Mesenchymal stem cell (in vitro differentiated cells and primary cell): Measurements from ENCODE around the gene FLOT2.

Source experiments
- DNase-seq: peaks from one replicate; pipeline ENCODE4 v3.0.0-alpha.2; 2013
- H2AFZ ChIP-seq: one replicate; pipeline ENCODE4 v1.6.1; 2013; ENCODE audit warnings: low read depth, mild to moderate bottlenecking, control low read depth, inconsistent platforms, low read length, moderate library complexity
- H2AK5ac ChIP-seq: 2 replicates; pipeline ENCODE4 v1.6.1; 2013; ENCODE audit warnings: low read length, moderate library complexity, mild to moderate bottlenecking, inconsistent platforms; ENCODE audit not compliant: severe bottlenecking
- H2BK120ac ChIP-seq: one replicate; pipeline ENCODE4 v1.6.1; 2013; ENCODE audit warnings: low read depth, mild to moderate bottlenecking, inconsistent platforms, low read length, moderate library complexity
- H2BK12ac ChIP-seq, 2 experiments: one replicate each; pipeline ENCODE4 v1.6.1; 2013; ENCODE audit warnings: inconsistent platforms in 2 of 2, low read length in 2 of 2, mild to moderate bottlenecking in 2 of 2, moderate library complexity in 2 of 2, control low read depth in 1 of 2
- H2BK15ac ChIP-seq: one replicate; pipeline ENCODE4 v1.6.1; 2013; ENCODE audit warnings: mild to moderate bottlenecking, low read depth, inconsistent platforms; ENCODE audit not compliant: poor library complexity, severe bottlenecking
- H2BK5ac ChIP-seq: 2 replicates; pipeline ENCODE4 v1.6.1; 2013; ENCODE audit warnings: low read depth, mild to moderate bottlenecking, low read length, control low read depth, inconsistent platforms; ENCODE audit not compliant: poor library complexity, severe bottlenecking
- H3K14ac ChIP-seq, 2 experiments: one replicate each; pipeline ENCODE4 v1.6.1; 2013; ENCODE audit warnings: inconsistent platforms in 2 of 2, low read length in 2 of 2, control low read depth in 1 of 2, mild to moderate bottlenecking in 1 of 2, moderate library complexity in 1 of 2
- H3K18ac ChIP-seq, 2 experiments: one replicate each; pipeline ENCODE4 v1.6.1; 2013; ENCODE audit warnings: inconsistent platforms in 2 of 2, low read length in 2 of 2, control low read depth in 1 of 2, low read depth in 1 of 2, mild to moderate bottlenecking in 1 of 2
- H3K23ac ChIP-seq, 2 experiments: one replicate each; pipeline ENCODE4 v1.6.1; 2013; ENCODE audit warnings: inconsistent platforms in 2 of 2, low read length in 2 of 2, mild to moderate bottlenecking in 2 of 2, moderate library complexity in 2 of 2, control low read depth in 1 of 2
- H3K27ac ChIP-seq: 2 replicates; pipeline ENCODE4 v1.5.1; 2013; ENCODE audit warnings: mild to moderate bottlenecking, moderate library complexity, low read length, control low read depth, inconsistent platforms; ENCODE audit not compliant: poor library complexity, severe bottlenecking
- H3K27me3 ChIP-seq, 2 experiments: 2 replicates each; pipeline versions ENCODE4 v1.6.1 to v1.7.0; 2013; ENCODE audit warnings: low read length in 2 of 2, mild to moderate bottlenecking in 2 of 2, moderate library complexity in 2 of 2, control low read depth in 1 of 2, inconsistent platforms in 1 of 2; ENCODE audit not compliant: control insufficient read depth in 1 of 2, insufficient read depth in 1 of 2
- H3K36me3 ChIP-seq, 2 experiments: 2 replicates each; pipeline versions ENCODE4 v1.6.1 to v1.7.0; 2013; ENCODE audit warnings: low read length in 2 of 2, control low read depth in 1 of 2, inconsistent platforms in 1 of 2, low read depth in 1 of 2, mild to moderate bottlenecking in 1 of 2; ENCODE audit not compliant: insufficient read depth in 2 of 2, control insufficient read depth in 1 of 2
- H3K4ac ChIP-seq, 2 experiments: one replicate each; pipeline ENCODE4 v1.6.1; 2013; ENCODE audit warnings: inconsistent platforms in 2 of 2, low read length in 2 of 2, mild to moderate bottlenecking in 2 of 2, moderate library complexity in 2 of 2, control low read depth in 1 of 2, low read depth in 1 of 2
- H3K4me1 ChIP-seq: 2 replicates; pipeline ENCODE4 v1.6.1; 2013; ENCODE audit warnings: low read depth, low read length, control low read depth; ENCODE audit not compliant: control insufficient read depth, insufficient read depth
- H3K4me2 ChIP-seq: 2 replicates; pipeline ENCODE4 v1.6.1; 2013; ENCODE audit warnings: low read length, mild to moderate bottlenecking, inconsistent platforms; ENCODE audit not compliant: poor library complexity, severe bottlenecking
- H3K4me3 ChIP-seq, 2 experiments: 2 replicates each; pipeline versions ENCODE4 v1.5.1 to v1.7.0; 2013; ENCODE audit warnings: low read length in 2 of 2, mild to moderate bottlenecking in 2 of 2, control low read depth in 1 of 2, low read depth in 1 of 2; ENCODE audit not compliant: insufficient read depth in 1 of 2
- H3K79me1 ChIP-seq: replicated peaks from 2 replicates; pipeline ENCODE4 v1.6.1; 2013; ENCODE audit warnings: mild to moderate bottlenecking, control low read depth, low read length, inconsistent platforms; ENCODE audit not compliant: poor library complexity, severe bottlenecking
- H3K9ac ChIP-seq: 2 replicates; pipeline ENCODE4 v1.7.0; 2013; ENCODE audit warnings: mild to moderate bottlenecking, low read length, moderate library complexity
- H3K9me3 ChIP-seq: 2 replicates; pipeline ENCODE4 v1.7.0; 2013; ENCODE audit warnings: mild to moderate bottlenecking, low read length; ENCODE audit not compliant: control insufficient read depth
- H4K8ac ChIP-seq: one replicate; pipeline ENCODE4 v1.6.1; 2013; ENCODE audit warnings: inconsistent platforms, mild to moderate bottlenecking, low read length, moderate library complexity
- H4K91ac ChIP-seq: one replicate; pipeline ENCODE4 v1.6.1; 2013; ENCODE audit warnings: mild to moderate bottlenecking, low read length, inconsistent platforms
- WGBS: methylation state at CpG from one replicate; pipeline ENCODE4 v1.1.7; 2013; ENCODE audit warnings: mixed read lengths; 5-methylcytosine and 5-hydroxymethylcytosine counted together

The FLOT2 gene

DNA sequence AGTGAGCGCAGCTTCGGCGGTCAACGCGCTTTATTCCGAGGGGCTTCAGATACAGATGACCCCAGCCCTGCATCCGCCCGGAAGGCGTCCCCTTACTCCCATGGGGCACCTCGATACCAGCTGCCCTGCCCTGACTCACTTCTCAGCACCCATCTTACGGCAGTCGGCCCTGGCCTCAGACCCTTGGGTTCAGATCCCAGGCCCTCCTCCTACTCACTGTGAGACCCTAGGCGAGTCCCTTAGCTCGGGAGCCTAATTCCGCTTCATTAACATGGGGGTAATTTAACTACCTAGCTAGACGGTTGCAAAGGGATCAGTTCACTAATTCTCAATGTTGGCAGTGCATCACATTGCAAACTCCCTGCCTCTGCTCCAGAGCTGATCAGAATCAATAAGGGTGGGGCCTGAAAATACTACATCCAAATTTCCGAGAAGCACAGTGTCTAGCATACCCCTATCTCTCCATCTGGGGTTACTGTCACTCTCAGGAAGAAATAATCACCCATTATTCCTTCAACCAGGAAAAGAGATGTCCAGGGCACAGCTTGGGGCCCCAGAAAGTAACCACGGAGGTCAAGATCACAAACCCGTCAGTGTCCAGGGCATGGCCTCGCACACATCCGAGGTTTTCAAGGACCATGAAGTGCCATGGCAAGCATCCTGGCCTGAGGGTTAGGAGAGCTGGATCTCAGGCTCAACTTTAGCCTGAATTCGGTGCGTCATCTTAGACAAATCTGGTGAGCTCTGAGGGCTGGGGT is 415 bp upstream of the FLOT2 start:
- Histone ChIP-seq H3K14ac (peak overlapping the region in 1 of 2 experiments; percentile 78), H3K4me3 (peak overlapping the region; percentile 90), H3K9ac (peak overlapping the region; percentile 94), H2BK15ac (peak overlapping the region; percentile 34), H3K27ac (no peak overlapping the region), H3K4me2 (peak overlapping the region; percentile 68), H3K27me3 (no peaks in the 10 kb centered on the region), H3K18ac (peak overlapping the region; percentile 85 to 99), H2AK5ac (peak overlapping the region; percentile 7), H2BK5ac (no peak overlapping the region), H3K23ac (peak overlapping the region in 1 of 2 experiments; percentile 23), H3K4me1 (peaks cover 26% of the 10 kb centered on the region), H3K79me1 (peaks cover 15% of the 10 kb centered on the region), H4K91ac (peak overlapping the region; percentile 94), H3K9me3 (no peaks in the 10 kb centered on the region), H3K4ac (peak overlapping the region in 1 of 2 experiments; percentile 91), H4K8ac (peak overlapping the region; percentile 74), H2BK12ac (peak overlapping the region in 1 of 2 experiments; percentile 59), H2AFZ (peak overlapping the region; percentile 91), H2BK120ac (peak overlapping the region; percentile 29), H3K36me3 (peaks cover 4 to 5% of the 10 kb centered on the region in 2 experiments)
- WGBS, result 27% methylated on average over 23 of the region's 23 CpGs
- DNase-seq, result no peak

DNA sequence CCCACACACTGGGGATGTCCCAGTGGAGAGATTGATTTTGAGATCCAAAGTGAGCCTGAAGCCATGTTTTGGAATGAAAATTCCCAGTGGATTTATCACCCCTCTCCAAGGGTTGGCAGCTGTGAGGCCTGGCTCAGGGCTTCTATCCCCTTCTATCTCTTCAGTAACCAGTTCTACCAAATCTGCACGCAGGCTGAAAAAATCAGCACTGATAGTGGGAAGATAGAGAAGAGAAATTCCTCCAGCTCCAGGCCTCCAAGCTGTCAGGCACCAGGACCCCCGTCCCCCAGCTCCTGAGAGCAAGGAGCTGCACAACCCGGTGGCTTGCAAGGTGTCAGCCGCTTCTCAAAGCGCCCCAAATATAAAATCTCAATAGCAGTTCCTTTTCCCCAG is 1.0 kb downstream of the FLOT2 start:
- Histone ChIP-seq H3K4me3 (peak overlapping the region; percentile 90), H3K4ac (no peak overlapping the region), H3K18ac (no peak overlapping the region), H3K9ac (peak overlapping the region; percentile 94), H2BK5ac (no peak overlapping the region), H2AK5ac (no peak overlapping the region), H3K9me3 (no peaks in the 10 kb centered on the region), H4K91ac (no peak overlapping the region), H3K4me2 (peak overlapping the region; percentile 68), H3K27ac (peak overlapping the region; percentile 3), H3K4me1 (peaks cover 30% of the 10 kb centered on the region), H3K36me3 (peaks cover 12 to 13% of the 10 kb centered on the region in 2 experiments), H3K23ac (no peak overlapping the region), H2AFZ (no peak overlapping the region), H3K79me1 (peaks cover 24% of the 10 kb centered on the region), H3K27me3 (no peaks in the 10 kb centered on the region), H3K14ac (no peak overlapping the region), H2BK120ac (no peak overlapping the region), H4K8ac (no peak overlapping the region), H2BK12ac (no peak overlapping the region), H2BK15ac (no peak overlapping the region)
- DNase-seq, result peak; percentile 26
- 4% methylated on average over 5 of the region's 5 CpGs for WGBS

DNA sequence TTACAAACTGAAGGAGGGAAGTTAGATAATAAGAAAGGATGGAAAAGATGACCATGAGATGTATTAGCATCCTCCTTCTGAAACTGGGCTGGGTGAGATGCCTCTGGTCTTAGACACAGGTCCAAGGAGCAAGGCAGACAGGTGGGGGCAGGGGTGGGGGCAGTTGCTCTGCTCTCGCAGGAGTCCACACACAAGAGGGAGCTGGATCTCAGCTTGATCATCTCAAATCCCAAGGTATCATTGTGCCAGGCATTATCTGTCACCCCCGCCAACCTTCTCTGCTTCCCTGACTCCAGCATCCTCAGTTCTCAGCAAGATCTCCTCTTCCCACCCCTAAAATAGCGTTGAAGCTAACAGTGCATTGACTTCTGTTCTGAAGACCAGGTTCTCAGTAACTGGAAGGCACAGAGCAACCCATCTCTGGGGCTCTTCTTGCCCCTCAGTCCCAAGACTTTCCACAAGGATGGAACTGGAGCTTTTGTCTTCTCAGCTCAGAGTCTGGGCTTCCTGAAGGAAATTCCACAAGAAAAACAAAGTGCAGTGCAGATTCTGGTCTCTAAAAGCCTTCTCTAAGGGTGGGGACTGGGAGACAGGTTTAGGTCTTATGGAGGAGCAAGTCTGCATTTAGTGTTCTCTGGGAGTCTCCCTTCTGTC is 1.6 kb downstream of the FLOT2 start:
- H3K4me2 ChIP-seq, result peak overlapping the region; percentile 68
- H3K4me1 ChIP-seq, result peaks cover 28% of the 10 kb centered on the region
- no peak overlapping the region for H2BK5ac ChIP-seq
- no peak overlapping the region for H2AFZ ChIP-seq
- no peaks in the 10 kb centered on the region for H3K9me3 ChIP-seq
- 65% methylated on average over 2 of the region's 3 CpGs for WGBS
- H3K14ac ChIP-seq, result no peak overlapping the region
- H3K4ac ChIP-seq, result no peak overlapping the region
- peak overlapping the region in 1 of 2 experiments; percentile 10 for H2BK12ac ChIP-seq
- H3K23ac ChIP-seq, result peak overlapping the region in 1 of 2 experiments; percentile 17
- peaks cover 11 to 18% of the 10 kb centered on the region in 2 experiments for H3K36me3 ChIP-seq
- H3K18ac ChIP-seq, result no peak overlapping the region
- H2BK120ac ChIP-seq, result no peak overlapping the region
- peak overlapping the region; percentile 8 for H2AK5ac ChIP-seq
- H3K79me1 ChIP-seq, result peaks cover 22% of the 10 kb centered on the region
- no peak overlapping the region for H4K91ac ChIP-seq
- peak overlapping the region; percentile 94 for H3K9ac ChIP-seq
- H3K27ac ChIP-seq, result no peak overlapping the region
- no peak for DNase-seq
- no peak overlapping the region for H4K8ac ChIP-seq
- H3K4me3 ChIP-seq, result peak overlapping the region in 1 of 2 experiments; percentile 90
- no peak overlapping the region for H2BK15ac ChIP-seq
- no peaks in the 10 kb centered on the region for H3K27me3 ChIP-seq
